IMR-90 (cell line): ENCODE results near the gene MAP3K8. TPM values are rescaled to one million over a fixed set of nuclear protein-coding genes. Genes with fewer than 3 reads are reported as not detected.

ENCODE experiments used
- ATAC-seq: fragments of 200-7000 bp; cut with Tn5 transposase; 2 replicates; pipeline ENCODE4 v1.9.1; 2020; ENCODE audit warnings: low read depth, mild to moderate bottlenecking, moderate library complexity
- BruUV-seq: library from RNA; stranded (reverse); fragments of 400-500 nt; replicated peaks from 2 replicates; lab custom pipeline; 2021; lab: Mats Ljungman, UMichigan
- CTCF ChIA-PET: fragments of 300-600 bp; formaldehyde crosslinking; extraction: SDS; loops from one replicate; lab custom pipeline; 2021; ENCODE audit warnings: antibody characterized with exemption; lab: Yijun Ruan, JAX
- POLR2A ChIA-PET: fragments of 300-600 bp; sonication (Branson Sonifier 250); formaldehyde crosslinking; loops from one replicate; lab custom pipeline; 2022; ENCODE audit warnings: antibody characterized with exemption; ENCODE audit not compliant: unreplicated experiment; lab: Charles Lee
- DNase-seq: peaks from one replicate; pipeline ENCODE4 v3.0.0; 2013
- H2AFZ ChIP-seq: replicated peaks from 2 replicates; pipeline ENCODE3; 2013; ENCODE audit warnings: low read length, mild to moderate bottlenecking; ENCODE audit not compliant: poor library complexity
- H2AK5ac ChIP-seq: 2 replicates; pipeline ENCODE4 v1.6.1; 2013; ENCODE audit warnings: low read depth, low read length, inconsistent platforms
- H2AK9ac ChIP-seq: replicated peaks from 2 replicates; pipeline ENCODE3; 2013; ENCODE audit warnings: mild to moderate bottlenecking, low read depth, low read length, moderate library complexity; ENCODE audit not compliant: poor library complexity
- H2BK120ac ChIP-seq: 2 replicates; pipeline ENCODE4 v1.6.1; 2013; ENCODE audit warnings: low read depth, low read length, inconsistent platforms
- H2BK15ac ChIP-seq: 3 replicates; pipeline ENCODE4 v1.6.1; 2013; ENCODE audit warnings: low read depth, low read length, inconsistent platforms
- H2BK20ac ChIP-seq: 2 replicates; pipeline ENCODE4 v1.6.1; 2013; ENCODE audit warnings: low read depth, mild to moderate bottlenecking, inconsistent platforms, low read length, moderate library complexity
- H2BK5ac ChIP-seq: 2 replicates; pipeline ENCODE4 v1.6.1; 2013; ENCODE audit warnings: mild to moderate bottlenecking, low read depth, low read length, inconsistent platforms; ENCODE audit not compliant: poor library complexity, severe bottlenecking
- H3K14ac ChIP-seq: replicated peaks from 2 replicates; pipeline ENCODE4 v1.6.1; 2013; ENCODE audit warnings: low read depth, low read length, inconsistent platforms
- H3K18ac ChIP-seq: 2 replicates; pipeline ENCODE4 v1.6.1; 2013; ENCODE audit warnings: low read depth, low read length, control low read depth
- H3K23ac ChIP-seq: 2 replicates; pipeline ENCODE4 v1.6.1; 2013; ENCODE audit warnings: low read depth, low read length, inconsistent platforms
- H3K27ac ChIP-seq: 2 replicates; pipeline ENCODE4 v1.5.1; 2013; ENCODE audit warnings: mild to moderate bottlenecking, control low read depth, low read length; ENCODE audit not compliant: insufficient read depth
- H3K27me3 ChIP-seq: 2 replicates; pipeline ENCODE4 v1.6.1; 2013; ENCODE audit warnings: low read length; ENCODE audit not compliant: control insufficient read depth, insufficient read depth
- H3K36me3 ChIP-seq: 2 replicates; pipeline ENCODE4 v1.6.1; 2013; ENCODE audit warnings: low read length, mixed read lengths; ENCODE audit not compliant: control insufficient read depth, insufficient read depth
- H3K4ac ChIP-seq: 2 replicates; pipeline ENCODE4 v1.6.1; 2013; ENCODE audit warnings: low read depth, low read length, inconsistent platforms
- H3K4me1 ChIP-seq: 2 replicates; pipeline ENCODE4 v1.6.1; 2013; ENCODE audit warnings: low read length, mixed read lengths; ENCODE audit not compliant: control insufficient read depth, insufficient read depth
- H3K4me2 ChIP-seq: 2 replicates; pipeline ENCODE4 v1.6.1; 2013; ENCODE audit warnings: low read depth, mild to moderate bottlenecking, control low read depth, low read length, moderate library complexity
- H3K4me3 ChIP-seq: 2 replicates; pipeline ENCODE4 v1.5.1; 2013; ENCODE audit warnings: low read depth, mild to moderate bottlenecking, control low read depth, low read length, moderate library complexity; ENCODE audit not compliant: insufficient read depth
- H3K56ac ChIP-seq: 2 replicates; pipeline ENCODE4 v1.6.1; 2013; ENCODE audit warnings: low read length, inconsistent platforms; ENCODE audit not compliant: insufficient read depth; ENCODE audit errors: extremely low read depth
- H3K79me1 ChIP-seq, 2 experiments: 2 replicates each; pipeline ENCODE4 v1.6.1; 2013; ENCODE audit warnings: low read length in 2 of 2, inconsistent platforms in 1 of 2, low read depth in 1 of 2
- H3K9ac ChIP-seq: 2 replicates; pipeline ENCODE4 v1.6.1; 2013; ENCODE audit warnings: low read depth, low read length, control low read depth
- H3K9me1 ChIP-seq: 2 replicates; pipeline ENCODE4 v1.6.1; 2013; ENCODE audit warnings: low read length, inconsistent platforms; ENCODE audit not compliant: insufficient read depth
- H3K9me3 ChIP-seq: 2 replicates; pipeline ENCODE4 v1.6.1; 2013; ENCODE audit warnings: low read length; ENCODE audit not compliant: control insufficient read depth, insufficient read depth
- H4K20me1 ChIP-seq: 2 replicates; pipeline ENCODE4 v1.6.1; 2013; ENCODE audit warnings: low read length, inconsistent platforms; ENCODE audit not compliant: insufficient read depth
- H4K5ac ChIP-seq: 2 replicates; pipeline ENCODE4 v1.6.1; 2013; ENCODE audit warnings: mild to moderate bottlenecking, low read depth, low read length, control low read depth
- H4K8ac ChIP-seq, 2 experiments: 2 replicates each; pipeline ENCODE4 v1.6.1; 2013; ENCODE audit warnings: low read depth in 2 of 2, low read length in 2 of 2, control low read depth in 1 of 2, inconsistent platforms in 1 of 2
- H4K91ac ChIP-seq: 2 replicates; pipeline ENCODE4 v1.6.1; 2013; ENCODE audit warnings: low read depth, low read length, inconsistent platforms; ENCODE audit not compliant: insufficient read depth
- CEBPB ChIP-seq: IDR thresholded peaks from 2 replicates; pipeline ENCODE4 v1.6.1; 2012; ENCODE audit warnings: low read depth, low read length, improper control_type of control experiment
- FOS ChIP-seq: fragments of 150-350 bp; IDR thresholded peaks from 2 replicates; pipeline ENCODE4 v1.6.1; 2016; ENCODE audit warnings: low read depth, low read length
- NFE2L2 ChIP-seq: fragments of 150-350 bp; IDR thresholded peaks from 2 replicates; pipeline ENCODE4 v1.6.1; 2016; ENCODE audit warnings: low read depth, mild to moderate bottlenecking, low read length
- WGBS, 2 experiments: methylation state at CpG; one replicate each; pipeline versions ENCODE4 v1.1.5 to v1.1.7; 2013; ENCODE audit warnings: missing lambda C conversion rate in 2 of 2; ENCODE audit not compliant: insufficient read length in 1 of 2; ENCODE audit errors: extremely low coverage in 2 of 2; 5-methylcytosine and 5-hydroxymethylcytosine counted together
- dilution Hi-C: fragments of 300-500 bp; cut with HindIII; formaldehyde crosslinking; loops from one replicate; pipeline ENCODE4 v1.14.3; 2018; ENCODE audit warnings: low sequenced_read_pairs; ENCODE audit not compliant: unreplicated experiment
- in situ Hi-C: fragments of 300-500 bp; cut with MboI; formaldehyde crosslinking; loops from 3 replicates; pipeline ENCODE4 v1.14.3; 2019; ENCODE audit warnings: low sequenced_read_pairs, inconsistent platforms, mixed read lengths
- intact Hi-C: fragments of 100-400 bp; cut with micrococcal nuclease; formaldehyde crosslinking; loops from 2 replicates; pipeline ENCODE4 v1.10.0; 2022
- polyA plus RNA-seq, 3 experiments: library from polyadenylated mRNA; depleted of rRNA; stranded (reverse); fragments of >200 nt; gene quantifications; 2 replicates each; pipeline ENCODE4 v1.2.3, GENCODE V29; 2012; ENCODE audit warnings: low replicate concordance in 1 of 3
- total RNA-seq: library from RNA; depleted of rRNA; stranded (reverse); fragments of >200 nt; gene quantifications from 2 replicates; pipeline ENCODE4 v1.2.3, GENCODE V29; 2012

Gene MAP3K8
- total and polyA plus RNA-seq, 2 of the 4 experiments (the other 2 are of a cell fraction): 1.8 to 2.6 TPM

DNA sequence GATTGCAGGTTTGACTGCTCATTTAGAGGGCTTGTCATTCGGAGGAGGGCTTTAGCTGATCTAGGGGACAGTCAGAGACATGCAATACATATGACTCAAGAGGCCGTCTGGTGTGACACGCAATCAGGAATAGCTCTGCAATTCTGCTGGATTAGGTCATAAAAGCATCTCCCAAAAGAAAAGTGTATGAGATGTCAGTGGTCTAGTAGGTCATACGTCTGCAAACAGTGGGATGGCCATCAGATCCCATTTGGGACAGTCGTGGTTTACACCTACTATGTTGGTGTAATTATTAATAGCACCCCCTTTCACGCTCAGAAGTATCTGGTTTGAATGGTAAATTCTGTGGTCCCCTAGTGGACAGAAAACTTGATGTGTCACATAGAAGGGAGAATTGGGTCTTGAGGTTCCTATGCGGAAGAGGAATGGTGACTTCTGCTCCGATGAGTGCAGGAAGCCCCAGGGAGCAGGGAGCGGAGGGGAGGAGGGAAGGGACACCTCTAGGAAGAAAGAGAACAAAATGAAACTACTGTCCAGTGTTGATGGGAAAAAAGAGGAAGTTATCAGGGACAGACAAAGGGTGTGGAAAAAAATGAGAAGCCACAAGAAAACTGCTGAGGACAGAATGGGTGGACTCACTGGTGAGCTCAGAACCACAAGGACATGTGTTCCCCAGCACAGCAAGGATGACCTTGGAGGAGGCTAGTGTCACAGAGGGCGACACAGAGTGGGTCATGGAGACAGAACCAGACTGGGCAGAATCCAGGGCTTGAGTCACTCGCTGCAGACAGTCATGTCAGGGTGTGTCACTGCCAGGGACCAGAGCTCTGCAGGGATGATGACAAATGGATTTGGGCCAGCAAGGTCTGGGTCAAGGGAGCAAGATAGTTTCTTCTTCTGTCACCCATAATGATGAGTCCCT, 59.9 kb downstream of the MAP3K8 start:
- H3K4me2 ChIP-seq: no peak overlapping the region
- in situ Hi-C loops: no loop called here
- CTCF ChIA-PET: no interaction called here

More for the DNA sequence above, 59.9 kb downstream of the MAP3K8 start:
- no peaks in the 10 kb centered on the region for H3K79me1 ChIP-seq
- TF ChIP-seq NFE2L2 (no peak), CEBPB (peak; percentile 84), FOS (peak; percentile 10; the same call in 1 of the 2 replicates)
- H3K27ac ChIP-seq: no peak overlapping the region
- BruUV-seq: no TSS peak
- H3K14ac ChIP-seq: no peak overlapping the region
- H3K36me3 ChIP-seq: no peaks in the 10 kb centered on the region
- dilution Hi-C loops: no loop called here
- H3K9me1 ChIP-seq: no peaks in the 10 kb centered on the region
- WGBS, 2 experiments: 40% methylated on average over 1 of the region's 11 CpGs; no CpG with 5 or more reads in 1 of the 2 experiments
- no peak overlapping the region for H4K5ac ChIP-seq
- H2BK15ac ChIP-seq: no peak overlapping the region
- H3K18ac ChIP-seq: no peak overlapping the region
- no peak overlapping the region for H2BK5ac ChIP-seq
- peak; percentile 31 for ATAC-seq
- no peak overlapping the region for H2AK9ac ChIP-seq
- H2BK120ac ChIP-seq: no peak overlapping the region
- no peak overlapping the region for H3K4me3 ChIP-seq
- no peak overlapping the region for H2AK5ac ChIP-seq
- H4K8ac ChIP-seq: no peak overlapping the region
- peaks cover 4% of the 10 kb centered on the region for H3K27me3 ChIP-seq
- intact Hi-C loops: no loop called here
- no peak overlapping the region for H3K56ac ChIP-seq
- no peak overlapping the region for H3K9ac ChIP-seq
- H2AFZ ChIP-seq: no peak overlapping the region
- peaks cover 4% of the 10 kb centered on the region; the same call in 1 of the 2 replicates for H3K4me1 ChIP-seq
- no peak overlapping the region for H2BK20ac ChIP-seq
- peak; percentile 66 for DNase-seq
- no peaks in the 10 kb centered on the region; the same call in 1 of the 2 replicates for H3K9me3 ChIP-seq
- POLR2A ChIA-PET: no interaction called here
- H4K91ac ChIP-seq: no peak overlapping the region
- no peak overlapping the region for H3K4ac ChIP-seq
- H3K23ac ChIP-seq: no peak overlapping the region
- H4K20me1 ChIP-seq: no peaks in the 10 kb centered on the region
